GM12878 (cell line): ENCODE data around the gene CSF1.
"Not testable (repeated sequence)": the region's sequence is repeated elsewhere in the genome, so short reads cannot be mapped to it uniquely, and the experiment has no call there.

Source experiments
- HDAC2 ChIP-seq: fragments of 200-600 bp; sonication (generic); IDR thresholded peaks from 2 replicates; pipeline ENCODE4 v1.6.1; 2017
- PAX8 ChIP-seq: fragments of 450-650 bp; IDR thresholded peaks from 2 replicates; pipeline ENCODE4 v1.6.1; 2017; ENCODE audit warnings: mild to moderate bottlenecking, moderate library complexity
- ZNF274 ChIP-seq: IDR thresholded peaks from one replicate; pipeline ENCODE4 v1.8.0; 2011; ENCODE audit not compliant: insufficient read length, insufficient read depth
- ZZZ3 ChIP-seq: IDR thresholded peaks from 2 replicates; pipeline ENCODE4 v1.6.1; 2011; ENCODE audit warnings: low read depth; ENCODE audit not compliant: control insufficient read depth, insufficient read length
- TF ChIP-seq, protein P1 (sequence below), 3 experiments: IDR thresholded peaks in 2 of 3; conservative IDR thresholded peaks in 1 of 3; 2 replicates each; pipeline ENCODE4 v1.5.1; 2011; ENCODE audit warnings: low read depth in 3 of 3, low read length in 3 of 3, mild to moderate bottlenecking in 3 of 3, control low read depth in 2 of 3, moderate library complexity in 2 of 3, inconsistent platforms in 1 of 3, mixed read lengths in 1 of 3; ENCODE audit not compliant: control insufficient read depth in 2 of 3, insufficient read depth in 1 of 3; ENCODE audit errors: extremely low read depth in 1 of 3

DNA sequence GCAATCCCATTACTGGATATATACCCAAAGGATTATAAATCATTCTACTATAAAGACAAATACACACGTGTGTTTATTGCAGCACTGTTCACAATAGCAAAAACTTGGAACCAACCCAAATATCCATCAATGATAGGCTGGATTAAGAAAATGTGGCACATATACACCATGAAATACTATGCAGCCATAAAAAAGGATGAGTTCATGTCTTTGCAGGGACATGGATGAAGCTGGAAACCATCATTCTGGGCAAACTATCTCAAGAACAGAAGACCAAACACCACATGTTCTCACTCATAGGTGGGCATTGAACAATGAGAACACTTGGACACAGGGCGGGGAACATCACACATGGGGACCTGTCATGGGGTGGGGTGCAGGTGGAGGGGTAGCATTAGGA, 49.0 kb upstream of the CSF1 start:
- not testable (repeated sequence) for TF ChIP-seq ZZZ3, ZNF274, PAX8, HDAC2
- TF ChIP-seq, protein P1, sequence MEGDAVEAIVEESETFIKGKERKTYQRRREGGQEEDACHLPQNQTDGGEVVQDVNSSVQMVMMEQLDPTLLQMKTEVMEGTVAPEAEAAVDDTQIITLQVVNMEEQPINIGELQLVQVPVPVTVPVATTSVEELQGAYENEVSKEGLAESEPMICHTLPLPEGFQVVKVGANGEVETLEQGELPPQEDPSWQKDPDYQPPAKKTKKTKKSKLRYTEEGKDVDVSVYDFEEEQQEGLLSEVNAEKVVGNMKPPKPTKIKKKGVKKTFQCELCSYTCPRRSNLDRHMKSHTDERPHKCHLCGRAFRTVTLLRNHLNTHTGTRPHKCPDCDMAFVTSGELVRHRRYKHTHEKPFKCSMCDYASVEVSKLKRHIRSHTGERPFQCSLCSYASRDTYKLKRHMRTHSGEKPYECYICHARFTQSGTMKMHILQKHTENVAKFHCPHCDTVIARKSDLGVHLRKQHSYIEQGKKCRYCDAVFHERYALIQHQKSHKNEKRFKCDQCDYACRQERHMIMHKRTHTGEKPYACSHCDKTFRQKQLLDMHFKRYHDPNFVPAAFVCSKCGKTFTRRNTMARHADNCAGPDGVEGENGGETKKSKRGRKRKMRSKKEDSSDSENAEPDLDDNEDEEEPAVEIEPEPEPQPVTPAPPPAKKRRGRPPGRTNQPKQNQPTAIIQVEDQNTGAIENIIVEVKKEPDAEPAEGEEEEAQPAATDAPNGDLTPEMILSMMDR (IDR thresholded peaks at IDR 0.05 in 2 of 3, conservative IDR thresholded peaks at IDR 0.05 in 1 of 3; ENCODE audit: control insufficient read depth in 2 of 3, extremely low read depth in 1 of 3, insufficient read depth in 1 of 3, low read depth in 3 of 3, low read length in 3 of 3) = not testable (repeated sequence)
